K562 (cell line): ENCODE results near the gene GCNA. TPM values are rescaled to one million over a fixed set of nuclear protein-coding genes. Genes with fewer than 3 reads are reported as not detected.

Source experiments
- DNMT1 ChIP-seq: fragments of 450-650 bp; IDR thresholded peaks from 2 replicates; pipeline ENCODE4 v1.6.1; 2016; ENCODE audit warnings: antibody characterized with exemption, mild to moderate bottlenecking
- MGA ChIP-seq: fragments of 450-650 bp; IDR thresholded peaks from 2 replicates; pipeline ENCODE4 v1.6.1; 2016; ENCODE audit warnings: mild to moderate bottlenecking, moderate library complexity
- RFX7 ChIP-seq: fragments of 250-450 bp; sonication (Bioruptor Pico); IDR thresholded peaks from 2 replicates; pipeline ENCODE4 v1.5.1; 2021; ENCODE audit warnings: mild to moderate bottlenecking
- TCF3 ChIP-seq: sonication (generic); formaldehyde crosslinking; IDR thresholded peaks from 2 replicates; pipeline ENCODE4 v1.4.0; 2020; ENCODE audit warnings: mild to moderate bottlenecking, missing genetic modification reagents
- polyA plus RNA-seq, 8 experiments: library from polyadenylated mRNA; depleted of rRNA in 4 of 8; stranded (reverse) in 5 of 8; unstranded in 3 of 8; fragments of >200 nt; fragmentation: Nextera tagmentation in 2 of 8; fragmentation: Illumina TruSeq in 1 of 8; extraction: Ambion mirVana in 2 of 8; extraction: Trizol in 1 of 8; gene quantifications; 2 replicates each; pipeline versions ENCODE4 v1.2.1 to v1.2.3, GENCODE V29; 2011 to 2014; ENCODE audit warnings: inconsistent platforms in 1 of 8, missing spikeins in 1 of 8
- total RNA-seq, 7 experiments: library from RNA; depleted of rRNA in 6 of 7; stranded (reverse); fragments of >200 nt in 6 of 7; fragmentation: Illumina TruSeq in 2 of 7; extraction: Trizol in 2 of 7; gene quantifications; 2 replicates each; pipeline versions ENCODE4 v1.2.1 to v1.2.3, GENCODE V29; 2011 to 2021; ENCODE audit warnings: low replicate concordance in 1 of 7

Gene GCNA
- total and polyA plus RNA-seq, 9 of the 15 experiments (the other 6 are each of a cell fraction or from before 2014, with no cell fraction given): 0.27 to 1.5 (median 0.86) TPM

- peak; percentile 38; the same call in 1 of the 2 replicates for TF ChIP-seq MGA
- TF ChIP-seq DNMT1: no peak
- peak; percentile 56 for TF ChIP-seq TCF3 (CRISPR knock-in tag)
- TF ChIP-seq RFX7 (CRISPR knock-in tag): no peak
Measured at GRCh38 chrX:71540801-71541200, 37.4 kb upstream of the GCNA start (continued).
